ENCODE measurements around the gene MTHFD2L. TPM values are rescaled to one million over a fixed set of nuclear protein-coding genes. Genes with fewer than 3 reads are reported as not detected.

Gene MTHFD2L
- total RNA-seq, 1 experiment from 2014 or later: 34.0 TPM

GRCh38 chr4:74282926-74283325 is 125.0 kb downstream of the MTHFD2L start:
- Histone ChIP-seq H3K36me3 (ENCODE audit: low read depth, low read length) (no peaks in the 10 kb centered on the region), H3K4me2 (ENCODE audit: low read length) (peak overlapping the region; percentile 66), H3K9me2 (replicated peaks; ENCODE audit: low read length) (0 out of 2 replicates have a peak, but pooled peaks cover 3% of the 10 kb centered on the region), H4K20me1 (ENCODE audit: low read length) (no peaks in the 10 kb centered on the region), H2AFZ (ENCODE audit: low read length) (no peak overlapping the region), H3K27me3 (ENCODE audit: low read length) (no peaks in the 10 kb centered on the region), H3K79me2 (ENCODE audit: low read length) (no peaks in the 10 kb centered on the region), H3K4me3 (ENCODE audit: low read length) (no peak overlapping the region), H3F3A (ENCODE audit: low read length, unreplicated experiment) (peaks cover 3% of the 10 kb centered on the region), H3K9ac (ENCODE audit: low read length) (peak overlapping the region; percentile 23), H3K27ac (ENCODE audit: low read length) (peak overlapping the region; percentile 81), H3K4me1 (ENCODE audit: insufficient read depth, low read length) (peaks cover 42% of the 10 kb centered on the region), H3K9me3 (ENCODE audit: low read length) (no peaks in the 10 kb centered on the region)
- ChIA-PET POLR2A (ENCODE audit: unreplicated experiment) (interaction anchor here (0.5 kb wide), 1 partner anchor 125 kb away, joined by 3 read pairs; no protein-coding TSS in a partner anchor), CTCF (no interaction called here)
- no peak for ATAC-seq
- BruUV-seq (replicated peaks): no TSS peak
- TF ChIP-seq EZH2 (IDR thresholded peaks at IDR 0.05; ENCODE audit: low read length, unreplicated experiment): no peak
- no peak for TF ChIP-seq EZH2phosphoT487 (IDR thresholded peaks at IDR 0.05; ENCODE audit: borderline replicate concordance, low read length)
- TF ChIP-seq, protein P1, sequence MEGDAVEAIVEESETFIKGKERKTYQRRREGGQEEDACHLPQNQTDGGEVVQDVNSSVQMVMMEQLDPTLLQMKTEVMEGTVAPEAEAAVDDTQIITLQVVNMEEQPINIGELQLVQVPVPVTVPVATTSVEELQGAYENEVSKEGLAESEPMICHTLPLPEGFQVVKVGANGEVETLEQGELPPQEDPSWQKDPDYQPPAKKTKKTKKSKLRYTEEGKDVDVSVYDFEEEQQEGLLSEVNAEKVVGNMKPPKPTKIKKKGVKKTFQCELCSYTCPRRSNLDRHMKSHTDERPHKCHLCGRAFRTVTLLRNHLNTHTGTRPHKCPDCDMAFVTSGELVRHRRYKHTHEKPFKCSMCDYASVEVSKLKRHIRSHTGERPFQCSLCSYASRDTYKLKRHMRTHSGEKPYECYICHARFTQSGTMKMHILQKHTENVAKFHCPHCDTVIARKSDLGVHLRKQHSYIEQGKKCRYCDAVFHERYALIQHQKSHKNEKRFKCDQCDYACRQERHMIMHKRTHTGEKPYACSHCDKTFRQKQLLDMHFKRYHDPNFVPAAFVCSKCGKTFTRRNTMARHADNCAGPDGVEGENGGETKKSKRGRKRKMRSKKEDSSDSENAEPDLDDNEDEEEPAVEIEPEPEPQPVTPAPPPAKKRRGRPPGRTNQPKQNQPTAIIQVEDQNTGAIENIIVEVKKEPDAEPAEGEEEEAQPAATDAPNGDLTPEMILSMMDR (conservative IDR thresholded peaks at IDR 0.05; ENCODE audit: low read depth, low read length): no peak
- intact Hi-C loops (cut with micrococcal nuclease): no loop called here
- peak; percentile 20 for DNase-seq

DNA sequence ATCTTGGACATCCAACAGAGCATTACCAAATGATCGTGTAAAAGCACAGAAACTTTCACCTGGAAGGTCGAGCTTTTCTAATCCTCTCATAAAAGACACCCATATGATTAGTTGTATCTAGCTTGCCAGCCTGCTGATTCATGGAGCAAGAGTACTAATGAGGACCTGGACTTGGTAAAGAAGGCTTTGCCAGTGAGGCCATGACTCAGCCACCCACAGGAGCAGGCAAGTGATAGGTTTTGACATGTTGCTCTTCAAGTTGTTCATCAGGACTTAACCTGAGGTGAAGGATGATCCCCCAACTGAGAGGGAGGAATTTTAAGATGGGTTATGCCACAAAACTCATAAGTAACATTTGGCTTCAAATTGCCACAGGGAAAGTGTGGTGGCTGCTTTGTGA is 125.7 kb downstream of the MTHFD2L start:
- Histone ChIP-seq H2AFZ (ENCODE audit: low read length) (peak overlapping the region; percentile 8; the same call in 1 of the 2 replicates), H3K36me3 (ENCODE audit: low read depth, low read length) (no peaks in the 10 kb centered on the region), H4K20me1 (ENCODE audit: low read length) (no peaks in the 10 kb centered on the region), H3K4me1 (ENCODE audit: insufficient read depth, low read length) (peaks cover 42% of the 10 kb centered on the region), H3K4me2 (ENCODE audit: low read length) (peak overlapping the region; percentile 66), H3K9me3 (ENCODE audit: low read length) (no peaks in the 10 kb centered on the region), H3K27me3 (ENCODE audit: low read length) (no peaks in the 10 kb centered on the region), H3K9me2 (replicated peaks; ENCODE audit: low read length) (0 out of 2 replicates have a peak, but pooled peaks cover 3% of the 10 kb centered on the region), H3K4me3 (ENCODE audit: low read length) (peak overlapping the region; percentile 13; the same call in 1 of the 2 replicates), H3F3A (ENCODE audit: low read length, unreplicated experiment) (peaks cover 3% of the 10 kb centered on the region), H3K79me2 (ENCODE audit: low read length) (no peaks in the 10 kb centered on the region), H3K27ac (ENCODE audit: low read length) (peak overlapping the region; percentile 81), H3K9ac (ENCODE audit: low read length) (peak overlapping the region; percentile 23)
- DNase-seq (peak; percentile 95), ATAC-seq (peak; percentile 92)
- ChIA-PET CTCF (no interaction called here), POLR2A (ENCODE audit: unreplicated experiment) (interaction anchor here (0.5 to 0.6 kb wide), 2 partner anchors 53 to 126 kb away, joined by 3 to 4 read pairs; no protein-coding TSS in a partner anchor)
- intact Hi-C loops (cut with micrococcal nuclease): no loop called here
- no TSS peak for BruUV-seq (replicated peaks)
- TF ChIP-seq EZH2 (IDR thresholded peaks at IDR 0.05; ENCODE audit: low read length, unreplicated experiment) (no peak), EZH2phosphoT487 (IDR thresholded peaks at IDR 0.05; ENCODE audit: borderline replicate concordance, low read length) (no peak)
- TF ChIP-seq, protein P1 (conservative IDR thresholded peaks at IDR 0.05; ENCODE audit: low read depth, low read length): no peak

DNA sequence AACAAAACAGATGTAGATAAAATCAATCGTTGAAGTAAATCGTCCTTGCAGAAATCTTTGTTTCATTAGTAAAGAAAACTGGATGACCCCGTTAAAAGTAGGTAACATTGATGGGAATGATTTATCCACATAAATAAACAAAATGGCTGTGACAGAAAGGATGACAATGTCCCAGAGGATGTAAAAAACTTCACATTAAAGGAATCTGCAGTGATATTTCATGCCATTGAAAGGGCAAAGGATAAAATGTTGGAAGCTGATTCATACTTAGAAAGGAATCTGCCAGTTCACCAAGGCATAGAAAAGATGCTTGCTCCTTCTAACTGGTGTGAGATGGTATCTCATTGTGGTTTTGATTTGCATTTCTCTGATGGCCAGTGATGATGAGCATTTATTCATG is 126.1 kb downstream of the MTHFD2L start:
- peak overlapping the region; percentile 13; the same call in 1 of the 2 replicates for H3K4me3 ChIP-seq (ENCODE audit: low read length)

More for the DNA sequence above, 126.1 kb downstream of the MTHFD2L start:
- Histone ChIP-seq H3K9me2 (replicated peaks; ENCODE audit: low read length) (0 out of 2 replicates have a peak, but pooled peaks cover 3% of the 10 kb centered on the region), H3K4me1 (ENCODE audit: insufficient read depth, low read length) (peaks cover 42% of the 10 kb centered on the region), H3K27me3 (ENCODE audit: low read length) (no peaks in the 10 kb centered on the region), H2AFZ (ENCODE audit: low read length) (peak overlapping the region; percentile 8; the same call in 1 of the 2 replicates), H4K20me1 (ENCODE audit: low read length) (no peaks in the 10 kb centered on the region), H3K9me3 (ENCODE audit: low read length) (no peaks in the 10 kb centered on the region), H3K36me3 (ENCODE audit: low read depth, low read length) (no peaks in the 10 kb centered on the region), H3K4me2 (ENCODE audit: low read length) (peak overlapping the region; percentile 66), H3K9ac (ENCODE audit: low read length) (peak overlapping the region; percentile 23), H3F3A (ENCODE audit: low read length, unreplicated experiment) (peaks cover 3% of the 10 kb centered on the region), H3K79me2 (ENCODE audit: low read length) (no peaks in the 10 kb centered on the region), H3K27ac (ENCODE audit: low read length) (peak overlapping the region; percentile 81)
- peak; percentile 88 for DNase-seq
- no peak for TF ChIP-seq EZH2 (IDR thresholded peaks at IDR 0.05; ENCODE audit: low read length, unreplicated experiment)
- no TSS peak for BruUV-seq (replicated peaks)
- ChIA-PET CTCF (no interaction called here), POLR2A (ENCODE audit: unreplicated experiment) (interaction anchor here (0.6 kb wide), 1 partner anchor 53 kb away, joined by 4 read pairs; no protein-coding TSS in a partner anchor)
- ATAC-seq: peak; percentile 50
- intact Hi-C loops (cut with micrococcal nuclease): no loop called here

All from PC-3 (cell line).